BE2C (cell line): ENCODE results near the gene GPC6.

ENCODE experiments used
- DNase-seq: peaks from one replicate; pipeline ENCODE4 v3.0.0-alpha.2; 2020
- H3K27me3 ChIP-seq: fragments of 250-450 bp; sonication (Bioruptor Pico); 2 replicates; pipeline ENCODE4 v1.5.1; 2020; ENCODE audit warnings: mild to moderate bottlenecking
- H3K36me3 ChIP-seq: fragments of 250-450 bp; sonication (Bioruptor Pico); 2 replicates; pipeline ENCODE4 v1.5.1; 2020; ENCODE audit warnings: mild to moderate bottlenecking
- H3K4me1 ChIP-seq: fragments of 250-450 bp; sonication (Bioruptor Pico); 2 replicates; pipeline ENCODE4 v1.5.1; 2020
- H3K4me3 ChIP-seq: 2 replicates; pipeline ENCODE4 v1.5.1; 2011; ENCODE audit warnings: low read depth, low read length
- H3K9me3 ChIP-seq: fragments of 250-450 bp; sonication (Bioruptor Pico); 2 replicates; pipeline ENCODE4 v1.5.1; 2020
- CTCF ChIP-seq: IDR thresholded peaks from 2 replicates; pipeline ENCODE4 v1.5.1; 2012; ENCODE audit warnings: mild to moderate bottlenecking, low read depth, low read length

The GPC6 gene

GRCh38 chr13:94319501-94319900, 1092.9 kb downstream of the GPC6 start:
- DNase-seq: no peak
- H3K27me3 ChIP-seq: no peaks in the 10 kb centered on the region
- no peaks in the 10 kb centered on the region for H3K9me3 ChIP-seq
- peaks cover 5% of the 10 kb centered on the region for H3K4me1 ChIP-seq
- no peak for TF ChIP-seq CTCF
- H3K36me3 ChIP-seq: no peaks in the 10 kb centered on the region
- H3K4me3 ChIP-seq: no peak overlapping the region

- no peak overlapping the region for H3K4me3 ChIP-seq
- TF ChIP-seq CTCF: no peak
- H3K4me1 ChIP-seq: peaks cover 5% of the 10 kb centered on the region
- H3K27me3 ChIP-seq: no peaks in the 10 kb centered on the region
- H3K36me3 ChIP-seq: no peaks in the 10 kb centered on the region
- DNase-seq: peak; percentile 48
- no peaks in the 10 kb centered on the region for H3K9me3 ChIP-seq
These were observed 1096.5 kb downstream of the GPC6 start for GRCh38 chr13:94322925-94323763.

GRCh38 chr13:94323764-94324758, 1097.5 kb downstream of the GPC6 start:
- no peak for TF ChIP-seq CTCF
- no peaks in the 10 kb centered on the region for H3K9me3 ChIP-seq

GRCh38 chr13:94324767-94325540, 1098.3 kb downstream of the GPC6 start:
- no peaks in the 10 kb centered on the region for H3K9me3 ChIP-seq
- no peaks in the 10 kb centered on the region for H3K27me3 ChIP-seq
- H3K4me1 ChIP-seq: peaks cover 8% of the 10 kb centered on the region
- TF ChIP-seq CTCF: no peak
- H3K36me3 ChIP-seq: no peaks in the 10 kb centered on the region
- no peak for DNase-seq
- no peak overlapping the region for H3K4me3 ChIP-seq

More at GRCh38 chr13:94323764-94324758, 1097.5 kb downstream of the GPC6 start:
- Histone ChIP-seq H3K36me3 (no peaks in the 10 kb centered on the region), H3K4me1 (peaks cover 5% of the 10 kb centered on the region), H3K4me3 (no peak overlapping the region), H3K27me3 (no peaks in the 10 kb centered on the region)
- no peak for DNase-seq

- no peak for DNase-seq
- no peaks in the 10 kb centered on the region for H3K36me3 ChIP-seq
- no peak for TF ChIP-seq CTCF
- no peaks in the 10 kb centered on the region for H3K27me3 ChIP-seq
- no peaks in the 10 kb centered on the region for H3K9me3 ChIP-seq
- H3K4me1 ChIP-seq: peaks cover 10% of the 10 kb centered on the region
- H3K4me3 ChIP-seq: no peak overlapping the region
These were observed 1099.0 kb downstream of the GPC6 start for GRCh38 chr13:94325650-94326049.
